Measurements from ENCODE around the gene LAMB3. TPM values are rescaled to one million over a fixed set of nuclear protein-coding genes. Genes with fewer than 3 reads are reported as not detected.

Gene LAMB3
- total RNA-seq, 2 experiments from 2014 or later, result 1.3 to 2.5 TPM

- Mint-ChIP-seq H3K27ac (no peak overlapping the region), H3K4me1 (peaks cover 47% of the 10 kb centered on the region), H3K4me3 (peak overlapping the region; percentile 50), H3K9me3 (ENCODE audit: low read depth) (peaks cover 4% of the 10 kb centered on the region), H3K27me3 (peaks cover 61% of the 10 kb centered on the region), H3K36me3 (peaks cover 16% of the 10 kb centered on the region)
- ATAC-seq (no peak), DNase-seq (no peak)
- CTCF ChIA-PET, result interaction anchor here (1.1 to 3.3 kb wide), 6 partner anchors 10 to 110 kb away, joined by 3 to 13 read pairs (median 5); no protein-coding TSS in a partner anchor
Measured at GRCh38 chr1:209675565-209676154, 23.4 kb upstream of the LAMB3 start.

- Mint-ChIP-seq H3K36me3 (peaks cover 16% of the 10 kb centered on the region), H3K27ac (peak within 1 kb of the TSS; percentile 10), H3K27me3 (peaks cover 56% of the 10 kb centered on the region), H3K4me1 (peaks cover 49% of the 10 kb centered on the region), H3K4me3 (peak within 1 kb of the TSS; percentile 50), H3K9me3 (ENCODE audit: low read depth) (peaks cover 4% of the 10 kb centered on the region)
- peak; percentile 24 for ATAC-seq
- CTCF ChIA-PET, result interaction anchor here (0.8 to 3.3 kb wide), 7 partner anchors 10 to 109 kb away, joined by 3 to 13 read pairs (median 4); no protein-coding TSS in a partner anchor
- no peak for DNase-seq
Measured at GRCh38 chr1:209674957-209675564, 22.8 kb upstream of the LAMB3 start, which contains the start of gene G0S2. Gene G0S2 (plus strand): TSS chr1:209675412. CDS start chr1:209675685, 273 bp downstream.

GRCh38 chr1:209673631-209674417 is 21.6 kb upstream of the LAMB3 start:
- CTCF ChIA-PET, result interaction anchor here (0.8 to 3.3 kb wide), 12 partner anchors 11 to 108 kb away, joined by 3 to 13 read pairs (median 4); no protein-coding TSS in a partner anchor
- no peak overlapping the region for H3K4me3 Mint-ChIP-seq
- H3K9me3 Mint-ChIP-seq (ENCODE audit: low read depth), result peaks cover 4% of the 10 kb centered on the region
- peaks cover 44% of the 10 kb centered on the region for H3K27me3 Mint-ChIP-seq
- no peak for DNase-seq
- peaks cover 49% of the 10 kb centered on the region for H3K4me1 Mint-ChIP-seq
- peak overlapping the region; percentile 70 for H3K27ac Mint-ChIP-seq
- peaks cover 14% of the 10 kb centered on the region for H3K36me3 Mint-ChIP-seq
- no peak for ATAC-seq

- Mint-ChIP-seq H3K4me3 (peak overlapping the region; percentile 2), H3K4me1 (peaks cover 49% of the 10 kb centered on the region)
Measured at GRCh38 chr1:209672705-209673630, 20.7 kb upstream of the LAMB3 start.

GRCh38 chr1:209670441-209671082 is 18.3 kb upstream of the LAMB3 start:
- no peak for ATAC-seq
- peaks cover 42% of the 10 kb centered on the region for H3K4me1 Mint-ChIP-seq
- H3K36me3 Mint-ChIP-seq, result peaks cover 7% of the 10 kb centered on the region
- no peak overlapping the region for H3K4me3 Mint-ChIP-seq
- H3K27me3 Mint-ChIP-seq, result peaks cover 15% of the 10 kb centered on the region
- no peak overlapping the region for H3K27ac Mint-ChIP-seq
- no peak for DNase-seq
- CTCF ChIA-PET, result interaction anchor here (0.6 kb wide), 1 partner anchor 32 kb away, joined by 7 read pairs; no protein-coding TSS in a partner anchor
- H3K9me3 Mint-ChIP-seq (ENCODE audit: low read depth), result peaks cover 4% of the 10 kb centered on the region

More at GRCh38 chr1:209672705-209673630, 20.7 kb upstream of the LAMB3 start:
- Mint-ChIP-seq H3K36me3 (peaks cover 14% of the 10 kb centered on the region), H3K27ac (peak overlapping the region; percentile 70), H3K27me3 (peaks cover 38% of the 10 kb centered on the region), H3K9me3 (ENCODE audit: low read depth) (peaks cover 4% of the 10 kb centered on the region)
- ATAC-seq, result peak; percentile 85
- DNase-seq, result peak; percentile 77
- CTCF ChIA-PET, result interaction anchor here (0.9 to 3.0 kb wide), 11 partner anchors 12 to 155 kb away, joined by 3 to 7 read pairs (median 4); partner anchors contain the start of gene UTP25

GRCh38 chr1:209667708-209668107 is 15.5 kb upstream of the LAMB3 start:
- CTCF ChIA-PET, result no interaction called here

GRCh38 chr1:209667103-209667502 is 14.9 kb upstream of the LAMB3 start:
- H3K27ac Mint-ChIP-seq, result no peak overlapping the region
- CTCF ChIA-PET, result interaction anchor here (1.1 kb wide), 1 partner anchor 88 kb away, joined by 3 read pairs; the partner anchor contains the start of gene TRAF3IP3
- ATAC-seq (no peak), DNase-seq (no peak)
- H3K4me3 Mint-ChIP-seq, result no peak overlapping the region
- no peaks in the 10 kb centered on the region for H3K27me3 Mint-ChIP-seq
- H3K36me3 Mint-ChIP-seq, result peaks cover 3% of the 10 kb centered on the region
- H3K9me3 Mint-ChIP-seq (ENCODE audit: low read depth), result peaks cover 4% of the 10 kb centered on the region
- peaks cover 12% of the 10 kb centered on the region for H3K4me1 Mint-ChIP-seq

More at GRCh38 chr1:209667708-209668107, 15.5 kb upstream of the LAMB3 start:
- Mint-ChIP-seq H3K27ac (no peak overlapping the region), H3K4me1 (peaks cover 15% of the 10 kb centered on the region), H3K9me3 (ENCODE audit: low read depth) (peaks cover 4% of the 10 kb centered on the region), H3K36me3 (peaks cover 3% of the 10 kb centered on the region), H3K4me3 (no peak overlapping the region), H3K27me3 (no peaks in the 10 kb centered on the region)
- ATAC-seq (no peak), DNase-seq (no peak)

GRCh38 chr1:209662879-209663327 is 10.7 kb upstream of the LAMB3 start:
- no peak overlapping the region for H3K4me3 Mint-ChIP-seq
- H3K9me3 Mint-ChIP-seq (ENCODE audit: low read depth), result no peaks in the 10 kb centered on the region
- no peaks in the 10 kb centered on the region for H3K36me3 Mint-ChIP-seq
- ATAC-seq, result no peak
- no peak overlapping the region for H3K27ac Mint-ChIP-seq
- CTCF ChIA-PET, result interaction anchor here (1.1 kb wide), 1 partner anchor 21 kb away, joined by 3 read pairs; no protein-coding TSS in a partner anchor
- H3K27me3 Mint-ChIP-seq, result no peaks in the 10 kb centered on the region
- H3K4me1 Mint-ChIP-seq, result peaks cover 14% of the 10 kb centered on the region
- no peak for DNase-seq

- CTCF ChIA-PET, result interaction anchor here (1.9 kb wide), 1 partner anchor 12 kb away, joined by 5 read pairs; no protein-coding TSS in a partner anchor
- no peak for DNase-seq
- H3K4me1 Mint-ChIP-seq, result peaks cover 18% of the 10 kb centered on the region
Measured at GRCh38 chr1:209661071-209661470, 8.8 kb upstream of the LAMB3 start.

GRCh38 chr1:209659909-209660308 is 7.7 kb upstream of the LAMB3 start:
- DNase-seq, result no peak
- Mint-ChIP-seq H3K36me3 (no peaks in the 10 kb centered on the region), H3K27me3 (no peaks in the 10 kb centered on the region), H3K9me3 (ENCODE audit: low read depth) (no peaks in the 10 kb centered on the region), H3K4me3 (no peak overlapping the region), H3K4me1 (peaks cover 18% of the 10 kb centered on the region), H3K27ac (no peak overlapping the region)
- peak; percentile 86 for ATAC-seq
- CTCF ChIA-PET, result interaction anchor here (1.0 to 1.9 kb wide), 2 partner anchors 13 to 14 kb away, joined by 3 to 5 read pairs; no protein-coding TSS in a partner anchor

More at GRCh38 chr1:209661071-209661470, 8.8 kb upstream of the LAMB3 start:
- Mint-ChIP-seq H3K4me3 (no peak overlapping the region), H3K36me3 (no peaks in the 10 kb centered on the region), H3K27ac (no peak overlapping the region), H3K9me3 (ENCODE audit: low read depth) (no peaks in the 10 kb centered on the region), H3K27me3 (no peaks in the 10 kb centered on the region)
- ATAC-seq, result no peak

- Mint-ChIP-seq H3K4me1 (peaks cover 18% of the 10 kb centered on the region), H3K9me3 (ENCODE audit: low read depth) (no peaks in the 10 kb centered on the region), H3K27me3 (no peaks in the 10 kb centered on the region), H3K36me3 (no peaks in the 10 kb centered on the region), H3K4me3 (no peak overlapping the region), H3K27ac (no peak overlapping the region)
- DNase-seq, result no peak
- no peak for ATAC-seq
- CTCF ChIA-PET, result no interaction called here
Measured at GRCh38 chr1:209657918-209658317, 5.7 kb upstream of the LAMB3 start.

Data from activated CD8-positive, alpha-beta memory T cell treated with anti-CD3 and anti-CD28 coated beads, Interleukin-2, amount 10 ng/mL, durations not matched to agents 7 days and 5 days (primary cell).